ENCODE results near the gene MDFIC. TPM values are rescaled to one million over a fixed set of nuclear protein-coding genes. Genes with fewer than 3 reads are reported as not detected.

Gene MDFIC
- total and polyA plus RNA-seq, 2 of the 4 experiments (the other 2 are of a cell fraction): 16.9 to 35.0 TPM

GRCh38 chr7:115037128-115037802 is 115.4 kb downstream of the MDFIC start:
- H3K27me3 ChIP-seq (ENCODE audit: control insufficient read depth, insufficient read depth, low read length): no peaks in the 10 kb centered on the region
- H3K9me3 ChIP-seq (ENCODE audit: control insufficient read depth, insufficient read depth, low read length): no peaks in the 10 kb centered on the region
- in situ Hi-C loops (cut with MboI; ENCODE audit: low sequenced_read_pairs) (no loop called here), dilution Hi-C loops (cut with HindIII; ENCODE audit: low sequenced_read_pairs, unreplicated experiment) (no loop called here), intact Hi-C loops (cut with micrococcal nuclease) (no loop called here)
- no peak overlapping the region for H3K18ac ChIP-seq (ENCODE audit: low read depth, low read length)
- H2BK15ac ChIP-seq (ENCODE audit: low read depth, low read length): no peak overlapping the region
- ATAC-seq (ENCODE audit: low read depth): no peak
- no peak overlapping the region for H2BK20ac ChIP-seq (ENCODE audit: low read depth, low read length)
- TF ChIP-seq, protein P1, sequence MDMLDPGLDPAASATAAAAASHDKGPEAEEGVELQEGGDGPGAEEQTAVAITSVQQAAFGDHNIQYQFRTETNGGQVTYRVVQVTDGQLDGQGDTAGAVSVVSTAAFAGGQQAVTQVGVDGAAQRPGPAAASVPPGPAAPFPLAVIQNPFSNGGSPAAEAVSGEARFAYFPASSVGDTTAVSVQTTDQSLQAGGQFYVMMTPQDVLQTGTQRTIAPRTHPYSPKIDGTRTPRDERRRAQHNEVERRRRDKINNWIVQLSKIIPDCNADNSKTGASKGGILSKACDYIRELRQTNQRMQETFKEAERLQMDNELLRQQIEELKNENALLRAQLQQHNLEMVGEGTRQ (IDR thresholded peaks at IDR 0.05; ENCODE audit: low read depth, low read length): no peak
- TF ChIP-seq CHD1 (IDR thresholded peaks at IDR 0.05; ENCODE audit: low read depth, low read length) (no peak), BHLHE40 (IDR thresholded peaks at IDR 0.05; ENCODE audit: low read depth, low read length) (no peak), POLR2A (IDR thresholded peaks at IDR 0.05; ENCODE audit: low read depth, low read length) (no peak), CTCF (conservative IDR thresholded peaks at IDR 0.05; ENCODE audit: low read depth, low read length) (no peak), MAZ (IDR thresholded peaks at IDR 0.05; ENCODE audit: borderline replicate concordance, low read depth, low read length) (no peak), NFE2L2 (IDR thresholded peaks at IDR 0.05; ENCODE audit: low read depth, low read length) (no peak), RFX5 (IDR thresholded peaks at IDR 0.05; ENCODE audit: low read depth, low read length) (no peak), FOS (IDR thresholded peaks at IDR 0.05; ENCODE audit: low read depth, low read length) (no peak)
- TF ChIP-seq, protein P2, sequence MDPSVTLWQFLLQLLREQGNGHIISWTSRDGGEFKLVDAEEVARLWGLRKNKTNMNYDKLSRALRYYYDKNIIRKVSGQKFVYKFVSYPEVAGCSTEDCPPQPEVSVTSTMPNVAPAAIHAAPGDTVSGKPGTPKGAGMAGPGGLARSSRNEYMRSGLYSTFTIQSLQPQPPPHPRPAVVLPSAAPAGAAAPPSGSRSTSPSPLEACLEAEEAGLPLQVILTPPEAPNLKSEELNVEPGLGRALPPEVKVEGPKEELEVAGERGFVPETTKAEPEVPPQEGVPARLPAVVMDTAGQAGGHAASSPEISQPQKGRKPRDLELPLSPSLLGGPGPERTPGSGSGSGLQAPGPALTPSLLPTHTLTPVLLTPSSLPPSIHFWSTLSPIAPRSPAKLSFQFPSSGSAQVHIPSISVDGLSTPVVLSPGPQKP (IDR thresholded peaks at IDR 0.05; ENCODE audit: borderline replicate concordance, low read depth, low read length): no peak
- no peak overlapping the region for H3K14ac ChIP-seq (replicated peaks; ENCODE audit: low read depth, low read length)
- H4K91ac ChIP-seq (ENCODE audit: insufficient read depth, low read depth, low read length): no peak overlapping the region
- CTCF ChIA-PET: no interaction called here
- no peak overlapping the region for H3K4me3 ChIP-seq (ENCODE audit: insufficient read depth, low read depth, low read length)
- H3K56ac ChIP-seq (ENCODE audit: extremely low read depth, insufficient read depth, low read length): no peak overlapping the region
- WGBS, 2 experiments (ENCODE audit: extremely low coverage in 2 of 2, insufficient read length in 1 of 2): no CpG with 5 or more reads among the region's 2 CpGs
- H3K9me1 ChIP-seq (ENCODE audit: insufficient read depth, low read length): no peaks in the 10 kb centered on the region
- H3K4me1 ChIP-seq (ENCODE audit: control insufficient read depth, insufficient read depth, low read length): no peaks in the 10 kb centered on the region
- no peak overlapping the region for H3K4ac ChIP-seq (ENCODE audit: low read depth, low read length)
- BruUV-seq (replicated peaks): no TSS peak
- no peak overlapping the region for H2AK5ac ChIP-seq (ENCODE audit: low read depth, low read length)
- H3K79me1 ChIP-seq (ENCODE audit: low read depth in 1 of 2, low read length in 2 of 2): no peaks in the 10 kb centered on the region
- no peak overlapping the region for H3K9ac ChIP-seq (ENCODE audit: low read depth, low read length)
- no peak overlapping the region for H2AFZ ChIP-seq (replicated peaks; ENCODE audit: low read length, poor library complexity)
- no peak overlapping the region for H3K4me2 ChIP-seq (ENCODE audit: low read depth, low read length)
- no peak overlapping the region for H4K5ac ChIP-seq (ENCODE audit: low read depth, low read length)
- POLR2A ChIA-PET (ENCODE audit: unreplicated experiment): no interaction called here
- H3K36me3 ChIP-seq (ENCODE audit: control insufficient read depth, insufficient read depth, low read length): no peaks in the 10 kb centered on the region
- H3K23ac ChIP-seq (ENCODE audit: low read depth, low read length): no peak overlapping the region
- H4K20me1 ChIP-seq (ENCODE audit: insufficient read depth, low read length): no peaks in the 10 kb centered on the region
- no peak overlapping the region for H2AK9ac ChIP-seq (replicated peaks; ENCODE audit: low read depth, low read length, poor library complexity)
- H2BK5ac ChIP-seq (ENCODE audit: low read depth, low read length, poor library complexity, severe bottlenecking): no peak overlapping the region
- no peak overlapping the region for H4K8ac ChIP-seq (ENCODE audit: low read depth in 2 of 2, low read length in 2 of 2)
- DNase-seq: no peak
- no peak overlapping the region for H2BK120ac ChIP-seq (ENCODE audit: low read depth, low read length)
- H3K27ac ChIP-seq (ENCODE audit: insufficient read depth, low read length): no peak overlapping the region

Measured in IMR-90 (cell line).